HG03457 (cell line): ENCODE results near the gene SUN5.
"Not testable (repeated sequence)": the region's sequence is repeated elsewhere in the genome, so short reads cannot be mapped to it uniquely, and the experiment has no call there.

Experiments used
- ATAC-seq: cut with Tn5 transposase; IDR thresholded peaks from one replicate; pipeline ENCODE4 v1.9.1; 2021; ENCODE audit warnings: moderate number of reproducible peaks; ENCODE audit not compliant: unreplicated experiment

Gene SUN5

DNA sequence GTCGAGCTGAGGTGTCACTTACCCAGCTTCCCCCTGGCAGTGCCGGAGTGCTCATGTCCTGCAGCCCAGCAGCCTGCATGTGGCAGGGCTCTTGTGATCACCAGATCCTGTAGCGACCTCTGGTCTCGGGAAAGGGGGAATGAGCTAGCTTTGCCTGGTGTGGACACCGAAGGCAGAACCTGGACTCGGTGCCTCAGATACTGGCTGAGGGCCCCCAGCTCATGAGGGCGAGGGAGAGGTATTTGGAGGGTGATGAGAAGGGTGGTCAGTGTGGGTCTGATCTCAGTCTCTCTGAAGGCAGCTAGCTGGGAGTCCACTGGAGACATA is 26.3 kb downstream of the SUN5 start:
- ATAC-seq, result no peak

DNA sequence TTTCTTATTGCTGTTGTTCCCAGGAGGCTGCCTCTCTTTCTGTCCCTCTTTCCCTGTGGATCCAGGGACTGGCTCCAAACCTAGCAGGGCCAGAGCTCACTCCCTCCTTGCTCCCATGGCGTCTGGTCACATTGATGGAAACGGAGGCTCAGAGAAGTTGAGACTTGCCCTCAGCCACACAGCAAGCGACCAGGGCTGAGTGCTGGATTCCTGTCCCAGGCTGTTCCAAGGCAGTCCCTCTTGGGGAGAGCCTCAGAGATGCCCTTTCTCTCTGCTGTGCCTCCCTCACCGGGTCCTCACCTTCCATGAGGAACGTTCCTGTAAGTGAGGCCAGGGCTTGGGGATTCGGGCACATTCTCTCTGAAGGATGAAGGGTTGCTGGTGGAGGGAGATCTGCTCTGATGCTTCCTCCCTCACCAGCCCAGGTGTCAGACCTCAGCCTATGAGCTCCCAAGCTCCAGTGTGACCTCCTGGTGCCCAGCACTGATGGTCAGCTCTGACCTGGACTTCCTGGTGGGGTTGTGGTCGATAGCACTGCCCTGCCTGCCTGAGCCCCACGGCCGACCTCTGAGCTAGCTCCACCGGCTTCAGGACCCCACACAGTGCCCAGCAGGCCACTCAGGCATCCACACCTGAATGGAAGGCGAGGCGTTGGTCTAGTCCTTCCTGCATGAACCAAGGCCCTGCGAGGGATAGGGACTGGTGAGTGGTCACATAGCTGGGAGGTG is 26.8 kb downstream of the SUN5 start:
- no peak for ATAC-seq

DNA sequence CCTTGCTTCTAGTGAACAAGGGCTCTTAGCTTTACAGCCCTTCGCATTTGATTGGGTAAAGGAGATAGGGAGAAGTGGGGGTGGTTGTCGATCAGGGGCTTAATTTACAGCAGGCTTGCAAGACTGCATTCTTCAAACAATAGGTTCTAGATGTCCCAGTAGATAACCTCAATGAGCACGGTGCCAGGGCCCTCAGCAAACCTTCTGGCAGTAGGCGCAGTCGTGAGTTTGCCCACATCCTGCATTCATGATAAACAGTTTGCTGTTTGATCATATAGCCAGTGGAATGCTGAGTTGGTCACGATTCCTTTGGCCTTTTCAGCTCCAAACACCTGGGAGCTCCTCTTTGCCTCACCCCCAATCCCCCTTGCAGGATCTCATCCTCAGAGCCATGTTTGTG is 27.5 kb downstream of the SUN5 start:
- no peak for ATAC-seq

DNA sequence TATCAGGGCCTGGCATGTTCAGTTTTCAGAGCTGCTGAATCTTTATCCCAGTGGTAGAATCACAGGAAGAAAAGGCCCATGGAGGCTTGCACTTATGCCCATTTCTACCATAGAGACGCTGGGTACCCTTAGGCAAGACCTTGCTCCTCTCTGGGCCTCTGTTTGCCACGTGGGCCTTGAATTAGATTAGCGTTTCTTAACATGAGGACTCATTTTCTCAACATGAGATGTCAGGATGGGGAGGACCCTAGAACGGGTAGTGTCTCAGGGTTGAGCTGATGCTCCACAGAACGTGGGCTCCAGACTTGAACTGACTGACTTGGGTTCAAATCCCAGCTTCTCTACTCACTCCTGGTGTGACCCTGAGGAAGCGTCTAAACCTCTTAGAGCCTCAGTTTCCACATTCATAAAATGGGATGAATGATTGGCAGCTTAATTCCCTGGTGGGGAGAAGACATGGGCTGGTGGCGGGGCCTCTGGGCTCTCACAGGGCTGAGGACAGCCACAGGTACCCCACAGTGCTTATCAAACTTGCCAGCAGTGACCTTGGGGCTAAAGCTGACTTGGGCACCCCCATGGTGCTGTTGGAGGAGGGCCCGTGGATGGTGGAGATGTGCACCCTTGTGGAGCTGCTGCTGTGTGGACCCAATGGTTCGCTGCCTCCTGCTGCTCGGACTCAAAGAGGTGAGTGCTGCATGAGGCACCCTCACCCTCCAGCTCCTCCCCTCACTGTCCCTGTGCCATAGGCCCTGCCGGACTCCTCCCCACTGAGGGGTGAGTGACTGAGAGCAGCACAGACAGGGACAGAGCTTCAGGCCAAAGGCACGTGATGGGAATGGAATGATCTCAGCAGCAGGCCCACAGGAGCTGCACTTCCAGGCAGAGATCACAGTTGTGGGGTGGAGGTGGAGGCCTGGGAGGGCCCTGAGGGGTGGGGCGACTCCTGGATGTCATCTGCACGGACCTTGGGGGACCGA is 28.2 kb downstream of the SUN5 start:
- no peak for ATAC-seq

DNA sequence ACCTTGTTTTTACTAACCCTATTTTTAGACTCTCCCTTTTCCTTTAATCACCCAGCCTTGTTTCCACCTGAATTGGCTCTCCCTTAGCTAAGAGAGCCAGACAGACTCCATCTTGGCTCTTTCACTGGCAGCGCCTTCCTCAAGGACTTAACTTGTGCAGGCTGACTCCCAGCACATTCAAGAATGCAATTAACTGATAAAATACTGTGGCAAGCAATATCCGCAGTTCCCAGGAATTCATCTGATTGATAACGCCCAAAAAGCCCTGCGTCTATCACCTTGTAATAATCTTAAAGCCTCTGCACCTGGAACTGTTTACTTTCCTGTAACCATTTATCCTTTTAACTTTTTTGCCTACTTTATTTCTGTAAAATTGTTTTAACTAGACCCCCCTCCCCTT is 29.1 kb downstream of the SUN5 start:
- ATAC-seq, result not testable (repeated sequence)

DNA sequence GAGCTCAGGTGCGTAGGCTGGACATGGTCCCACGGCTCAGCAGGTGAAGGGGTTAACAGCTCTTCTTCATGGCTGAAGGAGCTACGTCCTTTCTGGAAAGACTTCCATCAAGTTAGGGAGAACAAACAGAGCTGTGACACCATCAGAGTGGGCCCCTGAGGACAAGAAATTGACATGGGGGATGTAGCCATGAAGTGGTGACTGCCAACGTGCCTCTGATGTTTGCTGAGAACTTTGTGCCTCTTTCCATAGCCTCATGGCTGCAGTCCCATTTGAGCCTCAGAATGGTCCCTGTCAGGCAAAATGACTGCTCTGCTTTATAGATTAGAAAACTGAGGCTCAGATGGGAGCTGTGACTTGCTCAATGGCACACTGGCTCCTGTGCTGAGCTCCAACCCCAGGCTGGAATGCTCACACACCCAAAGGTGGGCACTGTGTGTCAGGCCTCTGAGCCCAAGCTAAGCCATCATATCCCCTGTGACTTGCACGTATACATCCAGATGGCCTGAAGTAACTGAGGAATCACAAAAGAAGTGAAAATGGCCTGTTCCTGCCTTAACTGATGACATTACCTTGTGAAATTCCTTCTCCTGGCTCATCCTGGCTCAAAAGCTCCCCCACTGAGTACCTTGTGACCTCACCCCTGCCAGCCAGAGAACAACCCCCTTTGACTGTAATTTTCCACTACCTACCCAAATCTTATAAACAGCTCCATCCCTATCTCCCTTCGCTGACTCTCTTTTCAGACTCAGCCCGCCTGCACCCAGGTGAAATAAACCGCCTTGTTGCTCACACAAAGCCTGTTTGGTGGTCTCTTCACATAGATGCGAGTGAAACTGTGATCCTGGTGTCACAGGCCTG is 29.8 kb downstream of the SUN5 start:
- ATAC-seq, result not testable (repeated sequence)

DNA sequence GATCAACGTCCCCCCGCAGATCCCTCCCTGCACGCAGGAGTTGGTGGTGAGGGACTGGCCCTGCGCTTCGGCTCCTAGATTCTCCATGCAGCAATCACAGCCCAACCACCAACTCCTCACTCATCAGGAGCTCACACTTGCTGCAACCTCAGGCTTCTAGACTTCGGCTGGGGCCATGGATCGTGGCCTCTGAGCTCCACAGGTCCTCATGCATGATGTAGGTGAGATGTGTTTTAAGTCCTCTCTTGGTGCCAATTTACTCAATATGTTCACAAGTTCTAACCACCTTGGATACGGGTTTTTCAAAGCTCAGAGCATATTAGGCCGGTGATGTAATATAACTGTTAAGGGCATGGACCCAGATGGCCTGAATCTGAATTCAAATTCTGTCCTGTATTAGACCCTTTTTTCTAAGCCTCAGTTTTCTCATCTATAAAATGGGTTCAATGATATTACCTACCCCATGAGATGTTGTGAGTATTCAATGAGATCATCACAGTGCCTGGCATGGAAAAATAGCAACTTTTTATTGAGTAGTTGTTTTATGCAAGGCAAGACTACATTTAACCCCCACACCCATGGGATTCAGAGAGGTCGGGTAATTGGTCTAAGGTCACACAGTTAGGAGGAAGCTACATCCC is 31.0 kb downstream of the SUN5 start:
- ATAC-seq, result no peak

DNA sequence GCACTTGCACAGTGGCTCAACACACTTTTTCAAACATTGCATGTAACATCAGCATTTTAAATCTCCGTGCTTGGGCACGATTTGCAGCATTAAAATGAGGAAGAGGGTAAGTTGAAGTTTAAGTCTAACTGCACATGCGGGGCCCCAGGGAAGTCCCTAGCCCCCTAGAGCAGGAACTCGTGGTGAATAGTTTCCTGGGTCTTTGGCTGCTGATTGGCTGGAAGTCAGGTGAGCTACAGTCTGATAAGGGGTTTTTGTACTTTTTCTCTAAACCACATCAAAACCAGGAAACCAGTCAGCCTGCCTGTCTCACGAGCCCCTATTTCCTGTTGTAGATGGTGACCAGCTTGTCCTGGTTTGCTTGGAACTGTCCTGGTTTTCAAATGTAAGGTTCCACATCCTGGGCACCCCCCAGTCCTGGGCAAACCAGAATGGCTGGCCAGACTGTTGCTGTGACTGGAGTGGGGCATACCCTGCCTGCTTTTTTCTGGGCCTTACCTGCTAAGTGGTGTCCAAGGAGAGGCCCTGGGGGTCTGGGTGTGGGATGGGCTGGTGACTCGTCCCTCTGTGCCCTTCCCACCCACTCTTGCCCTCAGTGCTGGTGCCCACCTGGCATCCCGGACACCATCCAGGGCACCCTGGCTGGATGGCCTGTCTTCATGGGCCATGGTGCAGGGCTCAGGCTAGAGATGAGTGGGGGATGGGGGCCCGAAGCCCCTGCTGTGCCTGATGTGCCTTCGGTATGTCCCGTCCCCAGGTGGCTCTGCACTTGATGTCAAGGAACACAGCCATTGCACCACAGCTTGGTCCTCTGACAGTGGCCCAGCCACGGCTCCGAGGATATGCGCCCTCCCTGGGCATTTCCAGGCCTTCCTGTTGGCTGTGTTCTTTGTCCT is 31.8 kb downstream of the SUN5 start:
- no peak for ATAC-seq

DNA sequence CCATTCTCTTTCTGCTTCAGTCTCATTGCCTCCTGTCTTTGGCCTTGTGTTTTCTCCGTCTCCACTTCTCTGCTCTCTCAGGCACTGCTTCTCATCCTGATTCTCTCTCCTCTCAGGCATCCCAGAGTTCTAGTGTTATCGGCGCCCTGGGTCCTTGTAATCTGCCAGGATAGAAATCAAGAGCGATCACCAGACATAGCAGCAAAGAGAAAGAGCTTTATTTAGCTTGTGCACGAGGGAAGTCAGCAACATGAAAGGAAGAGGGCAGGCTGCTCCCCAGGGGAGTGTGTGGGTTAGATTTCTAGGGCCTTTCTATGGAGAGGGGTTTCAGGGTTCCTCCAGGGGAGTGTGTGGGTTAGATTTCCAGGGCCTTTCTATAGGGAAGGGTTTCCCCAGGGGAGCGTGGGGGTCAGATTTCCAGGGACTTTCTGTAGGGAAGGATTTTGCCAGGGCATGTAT is 32.5 kb downstream of the SUN5 start:
- ATAC-seq, result no peak

DNA sequence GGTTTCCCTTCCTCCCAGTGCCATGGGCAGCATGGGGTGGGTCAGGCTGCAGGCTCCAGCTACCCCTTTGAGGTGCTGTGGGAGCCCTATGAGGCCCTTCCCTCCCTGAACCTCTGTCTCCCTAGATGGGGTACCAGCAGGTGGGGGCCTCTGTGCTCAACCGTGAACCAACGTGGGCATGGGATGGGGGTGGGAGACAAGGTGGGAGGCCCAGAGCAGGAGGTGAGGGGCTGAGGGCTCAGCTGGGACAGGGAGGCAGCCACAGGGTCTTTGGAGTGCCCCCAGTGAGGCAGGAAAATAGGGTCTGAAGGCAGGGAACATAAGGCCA is 33.3 kb downstream of the SUN5 start:
- ATAC-seq, result no peak

DNA sequence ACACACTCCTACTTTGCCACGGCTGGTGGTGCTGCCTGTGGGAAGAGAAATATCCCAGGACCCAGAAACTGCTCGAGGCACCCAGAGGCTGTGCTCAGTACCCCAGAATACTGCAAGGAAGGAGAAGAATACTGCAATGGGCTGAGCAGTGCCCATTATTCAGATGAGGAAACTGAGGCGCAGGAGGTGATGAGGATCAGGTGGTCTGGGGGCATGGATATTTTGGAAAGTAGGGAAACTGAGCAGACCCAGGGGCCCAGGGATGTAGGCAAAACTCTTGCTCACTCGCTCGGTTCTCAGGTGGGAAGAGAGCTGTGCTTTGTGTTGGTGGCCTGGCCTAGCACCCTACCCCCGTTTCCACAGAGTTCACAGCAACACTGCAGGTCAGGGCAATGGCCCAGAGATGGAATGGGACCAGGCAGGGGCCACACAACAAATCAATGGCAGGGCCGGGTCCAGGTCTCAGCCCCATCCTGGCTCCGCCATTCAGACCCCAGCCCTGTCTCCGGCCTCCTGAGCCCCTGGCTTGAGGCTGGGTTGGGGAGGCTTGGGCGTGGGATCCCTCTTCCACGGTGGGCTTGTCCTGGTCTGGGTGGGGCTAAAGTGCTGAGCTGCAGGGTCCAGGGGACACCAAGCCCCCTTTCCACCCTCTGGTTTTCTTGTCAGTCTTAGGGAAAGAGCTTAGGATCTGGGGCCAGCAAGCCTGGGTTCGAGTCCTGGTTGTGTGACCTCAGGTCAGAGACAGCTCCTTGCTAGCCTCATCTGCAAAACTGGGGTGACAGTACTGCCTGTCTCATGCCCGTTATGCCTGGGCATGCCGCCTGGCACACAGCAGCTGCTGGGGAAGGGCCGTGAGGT is 33.9 kb downstream of the SUN5 start:
- ATAC-seq, result no peak

DNA sequence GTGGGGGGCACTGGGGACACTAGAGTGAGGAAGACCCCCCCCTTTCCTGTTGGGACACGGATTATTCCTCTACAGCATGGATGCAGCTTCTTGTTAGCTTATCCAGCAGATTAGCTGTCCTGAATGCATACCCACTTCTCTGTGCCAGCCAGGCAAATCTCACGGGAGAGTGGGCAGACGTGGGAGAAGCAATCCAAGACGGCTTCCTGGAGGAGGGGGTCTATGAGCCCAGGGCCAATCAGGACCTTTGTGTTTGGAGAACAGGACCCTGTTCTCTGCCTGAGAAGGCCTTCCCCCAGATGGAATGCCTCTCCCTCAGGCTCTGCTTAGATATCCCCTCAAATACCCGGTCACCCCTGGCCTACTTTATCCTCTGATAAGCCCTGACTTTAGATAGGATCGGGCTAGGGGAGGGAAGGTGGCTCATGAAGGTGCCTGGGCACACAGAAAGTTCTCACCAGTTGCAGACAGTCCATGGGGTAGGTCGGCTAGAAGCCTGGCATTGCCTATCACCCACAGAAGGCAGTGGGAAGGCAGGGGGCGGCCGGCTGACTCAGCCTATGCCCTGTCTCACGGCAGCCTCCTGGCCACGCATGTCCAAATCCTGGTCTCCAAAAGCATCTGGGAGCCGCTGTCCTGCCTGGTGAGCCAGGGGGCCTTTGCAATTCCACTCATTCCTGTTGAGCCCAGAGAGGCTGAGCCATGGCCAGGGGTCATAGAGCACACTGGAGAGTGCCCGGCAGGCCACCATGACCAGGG is 34.7 kb downstream of the SUN5 start:
- ATAC-seq, result no peak

DNA sequence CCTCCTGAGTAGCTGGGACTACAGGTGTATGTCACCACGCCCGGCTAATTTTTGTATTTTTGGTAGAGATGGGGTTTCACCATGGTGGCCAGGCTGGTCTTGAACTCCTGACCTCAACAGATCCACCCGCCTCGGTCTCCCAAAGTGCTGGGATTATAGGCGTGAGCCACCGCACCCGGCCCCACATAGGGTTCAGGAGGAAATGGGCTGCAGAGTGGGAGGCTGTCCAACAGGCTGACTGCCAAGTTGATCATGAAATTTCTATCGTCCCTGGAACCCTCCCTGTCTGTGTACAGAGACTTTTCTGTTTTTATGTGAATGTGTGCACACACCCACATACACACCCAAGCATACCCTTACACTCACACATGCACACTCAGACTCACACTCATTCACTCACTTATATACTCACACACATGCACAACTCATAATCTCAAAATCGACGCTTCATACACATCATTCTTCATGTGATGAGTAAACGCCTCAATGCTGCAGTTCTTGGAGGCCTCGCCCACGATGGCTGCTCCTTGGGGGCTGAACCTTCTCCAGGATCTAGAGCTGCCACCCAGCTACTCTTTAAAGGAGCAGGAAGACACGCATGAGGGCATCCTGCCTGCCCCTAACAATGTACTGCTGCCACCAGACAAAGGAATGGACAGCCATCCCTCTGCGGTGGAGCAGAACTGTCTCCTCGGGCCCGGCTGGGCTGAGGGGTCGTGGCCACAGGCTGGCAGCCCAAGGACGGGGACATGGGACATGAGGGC is 35.6 kb downstream of the SUN5 start:
- no peak for ATAC-seq

DNA sequence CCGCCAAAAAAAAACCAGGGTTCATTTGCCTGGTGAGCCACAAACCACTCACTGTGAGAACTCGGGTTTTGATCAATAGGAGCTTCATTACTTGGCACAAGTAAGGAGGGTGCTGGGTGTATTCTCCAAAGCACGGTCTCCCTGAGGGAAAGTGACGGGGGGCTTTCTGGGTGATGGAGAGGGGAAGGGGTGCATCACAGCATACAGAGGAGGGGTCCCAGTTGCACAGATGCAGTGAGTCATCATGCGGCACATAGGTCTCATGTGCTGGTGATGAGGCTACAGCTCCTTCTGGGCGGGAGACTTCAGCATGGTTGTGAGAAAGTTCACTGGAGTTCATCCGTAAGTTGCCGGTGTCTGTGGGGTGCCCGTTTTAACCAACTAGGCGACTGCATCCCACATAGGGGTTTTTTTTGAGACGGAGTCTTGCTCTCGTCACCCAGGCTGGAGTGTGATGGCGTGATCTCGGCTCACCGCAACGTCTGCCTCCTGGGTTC is 36.2 kb downstream of the SUN5 start:
- ATAC-seq, result no peak

DNA sequence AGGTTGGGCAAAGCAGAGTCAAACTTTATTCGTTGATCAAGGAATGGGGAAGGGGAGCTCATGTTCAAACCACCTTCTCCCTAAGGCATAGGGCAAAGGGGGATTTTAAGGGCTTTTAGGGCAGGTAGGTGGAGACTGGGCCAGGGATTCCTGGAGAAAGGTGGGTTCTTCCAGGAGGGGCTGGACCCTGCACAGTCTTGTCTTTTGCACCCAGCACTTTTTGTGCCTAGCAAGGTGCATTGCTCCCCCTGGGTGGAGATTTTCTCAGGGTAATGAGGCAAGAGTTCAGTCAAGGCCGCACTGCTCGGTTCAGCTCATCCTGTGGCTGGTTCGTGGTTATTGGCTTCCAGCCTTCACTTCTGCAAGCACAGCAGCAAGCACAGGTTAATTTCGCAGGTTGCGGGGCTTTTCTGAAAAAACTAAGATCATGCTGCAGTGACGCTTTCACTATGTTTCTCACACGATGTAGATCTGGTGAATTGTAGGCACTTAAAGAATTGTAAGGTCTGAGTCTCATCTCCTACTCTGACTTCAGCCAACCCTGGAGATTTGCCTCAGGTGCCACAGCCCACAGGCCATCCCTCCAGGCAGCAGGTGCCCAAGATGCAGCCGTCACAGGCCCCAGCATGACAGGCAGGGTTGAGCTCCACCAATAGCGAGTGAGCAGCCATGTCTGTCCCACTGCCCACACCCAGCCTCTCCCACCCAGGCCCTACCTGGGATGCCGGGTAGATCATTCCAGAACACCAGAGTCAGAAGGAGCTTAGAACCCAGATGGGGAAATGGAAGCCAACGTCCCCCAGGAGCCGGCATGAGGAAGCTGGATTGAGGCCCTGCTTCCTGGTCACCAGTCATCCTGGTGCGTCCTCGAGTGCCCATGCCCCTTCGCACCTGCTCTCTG is 37.1 kb downstream of the SUN5 start:
- ATAC-seq, result no peak

DNA sequence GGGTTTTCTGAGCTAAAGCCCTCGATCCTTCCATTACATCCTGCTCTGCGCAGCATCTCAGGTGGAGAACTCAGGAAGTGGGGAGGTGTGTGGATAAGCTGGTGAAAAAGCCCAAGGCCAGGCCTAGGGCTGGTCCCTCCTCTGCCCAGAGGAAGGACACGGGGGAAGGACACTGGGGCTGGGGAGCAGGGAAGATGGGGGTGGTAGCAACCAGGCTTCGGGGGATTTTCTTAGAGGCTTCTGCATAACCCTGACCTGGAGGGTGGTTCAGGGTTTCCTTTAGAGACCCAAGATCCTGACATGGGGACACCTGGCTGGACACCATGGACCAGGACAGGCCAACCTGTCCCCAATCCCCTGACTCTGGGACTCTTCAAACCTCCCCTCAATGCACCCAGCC is 37.9 kb downstream of the SUN5 start:
- no peak for ATAC-seq
